NCI-H1092 (cell line): ENCODE measurements around the gene PPP2CA.

ENCODE experiments used
- DNase-seq: peaks from one replicate; lab custom pipeline; 2025; lab: John Stamatoyannopoulos, UW

PPP2CA gene

GRCh38 chr5:134148316-134148715 lies 77.6 kb downstream of the PPP2CA start:
- DNase-seq = no peak

DNA sequence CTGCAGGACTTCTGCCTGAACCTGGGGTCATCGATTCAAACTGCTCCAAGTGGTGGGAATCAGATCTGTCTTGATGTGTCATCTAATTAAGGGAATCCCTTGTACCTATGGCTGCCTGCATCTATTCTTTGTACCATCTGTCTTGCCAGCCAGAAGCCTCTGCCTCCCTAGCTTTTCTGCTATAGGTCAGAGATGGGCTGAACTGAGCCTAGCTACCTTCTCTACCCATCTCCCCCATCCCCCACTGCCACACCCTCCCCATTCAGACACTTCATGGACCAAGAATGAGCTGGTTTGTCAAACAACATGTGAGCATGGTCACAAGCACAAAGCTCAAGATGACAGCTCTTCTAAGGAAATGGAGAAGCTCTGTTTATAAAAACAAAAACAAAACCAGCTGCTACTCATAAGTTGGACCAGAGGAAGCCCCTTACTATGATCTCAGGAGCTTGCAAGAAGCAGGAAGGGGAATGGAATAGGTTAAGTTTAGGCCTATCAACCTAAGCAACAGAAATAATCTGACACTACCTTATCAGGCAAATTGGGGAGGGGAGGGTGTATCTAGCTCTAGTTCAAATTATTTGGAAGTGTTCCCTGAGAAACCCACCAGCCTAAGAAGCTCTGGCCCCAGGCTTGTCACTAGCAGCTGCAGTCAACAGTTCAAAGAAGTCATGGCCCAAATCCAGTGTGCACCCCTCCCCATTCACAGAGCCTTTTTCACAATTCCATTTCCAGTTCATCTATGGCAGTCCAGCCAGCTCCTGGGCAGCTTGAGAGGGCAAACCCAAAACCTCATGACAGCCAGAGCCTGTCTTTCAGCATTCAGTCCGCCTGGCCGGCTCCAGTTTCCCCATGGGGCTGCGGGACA lies 79.0 kb downstream of the PPP2CA start:
- DNase-seq = no peak

DNA sequence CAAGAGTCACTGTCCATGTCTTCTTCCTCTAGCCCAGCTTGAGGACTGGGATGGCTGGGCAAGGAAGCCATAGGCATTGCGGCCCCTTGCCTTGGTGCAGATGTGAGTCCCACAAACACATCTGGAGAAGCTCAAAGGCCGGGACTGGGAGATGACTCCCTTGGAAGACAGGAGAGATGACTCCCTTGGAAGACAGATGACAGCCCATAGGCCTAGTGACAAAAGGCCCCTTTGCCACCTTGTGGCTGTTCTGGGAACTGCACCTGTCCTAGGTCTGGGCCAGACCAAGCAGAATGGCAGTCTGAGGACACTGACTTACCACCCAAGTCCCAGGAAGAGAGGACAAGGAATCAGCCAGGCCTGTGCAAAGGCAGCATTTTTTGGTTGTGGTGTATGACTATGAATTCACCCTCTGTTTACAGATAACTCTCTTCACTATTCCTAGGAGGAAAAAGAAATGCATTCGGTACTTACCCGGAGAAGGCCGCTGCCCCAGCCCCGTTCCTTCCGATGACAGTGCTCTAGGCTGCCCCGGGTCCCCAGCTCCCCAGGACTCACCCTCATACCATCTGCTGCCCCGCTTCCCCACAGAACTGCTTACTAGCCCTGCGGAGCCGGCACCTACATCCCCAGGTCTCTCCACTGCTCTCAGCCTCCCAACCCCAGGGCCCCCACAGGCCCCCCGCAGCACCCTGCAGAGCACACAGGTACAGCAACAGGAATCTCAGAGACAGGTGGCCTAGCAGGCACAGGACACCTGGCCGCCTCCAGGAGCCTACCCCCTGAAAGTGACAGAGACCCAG lies 79.9 kb downstream of the PPP2CA start:
- peak; percentile 3 for DNase-seq

DNA sequence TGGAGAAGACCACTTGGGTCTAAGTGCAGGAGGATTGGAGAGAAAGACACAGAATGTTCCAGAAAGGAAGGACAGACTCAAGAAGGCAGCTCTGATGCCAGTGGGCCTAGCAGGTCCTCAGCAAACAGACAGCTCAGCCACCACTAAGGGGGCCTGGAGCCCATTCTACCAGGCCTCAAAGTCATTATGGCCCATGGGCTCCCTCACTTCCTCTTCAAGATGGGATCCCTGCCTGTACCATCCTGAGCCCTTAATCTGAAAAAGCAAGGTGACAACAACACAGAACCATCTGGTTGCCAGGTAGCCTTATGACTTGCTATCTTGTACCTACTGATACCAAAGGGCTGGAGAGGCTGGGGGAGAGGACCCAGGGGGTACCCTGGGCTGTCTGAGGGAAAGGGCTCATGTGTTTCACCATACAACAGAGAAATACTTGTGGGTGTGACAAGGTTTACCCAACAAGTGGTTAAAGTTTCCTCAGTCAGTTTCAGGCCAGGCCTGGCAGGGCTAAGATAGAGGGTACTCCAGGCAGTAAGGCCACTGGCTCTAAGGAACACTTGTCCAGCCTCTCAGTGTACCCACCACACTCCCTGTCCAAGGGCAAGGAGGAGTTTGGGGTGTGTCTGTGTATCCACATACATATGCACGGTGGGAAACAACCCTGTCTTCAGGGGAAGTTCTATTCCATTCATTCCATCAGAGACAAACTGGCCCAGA lies 80.7 kb downstream of the PPP2CA start:
- DNase-seq = no peak
